Effector memory CD4-positive, alpha-beta T cell (primary cell): ENCODE measurements around the gene COL20A1.

Source experiments
- DNase-seq, 3 donors: peaks; one replicate each; pipeline ENCODE4 v3.0.0-alpha.2; 2020
- H3K27ac ChIP-seq: 2 replicates; pipeline ENCODE4 v1.7.0; 2013; ENCODE audit warnings: mild to moderate bottlenecking, low read length, moderate library complexity; ENCODE audit not compliant: insufficient read depth, poor library complexity, severe bottlenecking
- H3K27me3 ChIP-seq: replicated peaks from 2 replicates; pipeline ENCODE4 v1.7.0; 2013; ENCODE audit warnings: mild to moderate bottlenecking, low read length; ENCODE audit not compliant: insufficient read depth, control insufficient read depth, poor library complexity, severe bottlenecking
- H3K36me3 ChIP-seq: 2 replicates; pipeline ENCODE4 v1.7.0; 2013; ENCODE audit warnings: mild to moderate bottlenecking, low read length, moderate library complexity; ENCODE audit not compliant: control insufficient read depth, insufficient read depth
- H3K4me1 ChIP-seq: 2 replicates; pipeline ENCODE4 v1.7.0; 2013; ENCODE audit warnings: low read length, mild to moderate bottlenecking; ENCODE audit not compliant: control insufficient read depth, insufficient read depth, poor library complexity, severe bottlenecking
- H3K4me3 ChIP-seq: 2 replicates; pipeline ENCODE4 v1.7.0; 2013; ENCODE audit warnings: low read length, low read depth, mild to moderate bottlenecking; ENCODE audit not compliant: insufficient read depth, poor library complexity, severe bottlenecking
- H3K9me3 ChIP-seq: 2 replicates; pipeline ENCODE4 v1.7.0; 2013; ENCODE audit warnings: mild to moderate bottlenecking, low read length, moderate library complexity; ENCODE audit not compliant: control insufficient read depth

COL20A1 gene

GRCh38 chr20:63350196-63350595 lies 57.2 kb downstream of the COL20A1 start:
- no peak overlapping the region for H3K27ac ChIP-seq
- no peak for DNase-seq
- H3K4me3 ChIP-seq = no peak overlapping the region
- no peaks in the 10 kb centered on the region for H3K27me3 ChIP-seq
- no peaks in the 10 kb centered on the region for H3K9me3 ChIP-seq
- H3K4me1 ChIP-seq = no peaks in the 10 kb centered on the region
- H3K36me3 ChIP-seq = no peaks in the 10 kb centered on the region

- Histone ChIP-seq H3K9me3 (no peaks in the 10 kb centered on the region), H3K27me3 (no peaks in the 10 kb centered on the region)
Observed at GRCh38 chr20:63350597-63351325, 57.8 kb downstream of the COL20A1 start.

GRCh38 chr20:63351326-63351700 lies 58.3 kb downstream of the COL20A1 start:
- Histone ChIP-seq H3K36me3 (no peaks in the 10 kb centered on the region), H3K4me3 (no peak overlapping the region), H3K27me3 (no peaks in the 10 kb centered on the region), H3K9me3 (no peaks in the 10 kb centered on the region), H3K27ac (no peak overlapping the region), H3K4me1 (no peaks in the 10 kb centered on the region)
- no peak for DNase-seq

More at GRCh38 chr20:63350597-63351325, 57.8 kb downstream of the COL20A1 start:
- H3K27ac ChIP-seq = no peak overlapping the region
- no peaks in the 10 kb centered on the region for H3K4me1 ChIP-seq
- H3K4me3 ChIP-seq = no peak overlapping the region
- no peak for DNase-seq
- H3K36me3 ChIP-seq = no peaks in the 10 kb centered on the region

- Histone ChIP-seq H3K27ac (no peak overlapping the region), H3K27me3 (no peaks in the 10 kb centered on the region), H3K36me3 (no peaks in the 10 kb centered on the region), H3K4me1 (no peaks in the 10 kb centered on the region), H3K4me3 (no peak overlapping the region), H3K9me3 (no peaks in the 10 kb centered on the region)
- no peak for DNase-seq
Observed at GRCh38 chr20:63351811-63352591, 59.0 kb downstream of the COL20A1 start.

GRCh38 chr20:63352811-63353221 lies 59.8 kb downstream of the COL20A1 start:
- Histone ChIP-seq H3K27ac (no peak overlapping the region), H3K9me3 (no peaks in the 10 kb centered on the region), H3K4me1 (no peaks in the 10 kb centered on the region), H3K36me3 (no peaks in the 10 kb centered on the region), H3K4me3 (no peak overlapping the region), H3K27me3 (no peaks in the 10 kb centered on the region)
- DNase-seq = no peak

GRCh38 chr20:63354636-63355350 lies 61.8 kb downstream of the COL20A1 start:
- no peaks in the 10 kb centered on the region for H3K9me3 ChIP-seq
- no peaks in the 10 kb centered on the region for H3K4me1 ChIP-seq
- DNase-seq = no peak
- H3K36me3 ChIP-seq = no peaks in the 10 kb centered on the region
- H3K27me3 ChIP-seq = peaks cover under 1% of the 10 kb centered on the region
- no peak overlapping the region for H3K4me3 ChIP-seq
- no peak overlapping the region for H3K27ac ChIP-seq

GRCh38 chr20:63355781-63356295 lies 62.9 kb downstream of the COL20A1 start:
- DNase-seq = no peak
- no peak overlapping the region for H3K4me3 ChIP-seq
- H3K36me3 ChIP-seq = no peaks in the 10 kb centered on the region
- H3K9me3 ChIP-seq = no peaks in the 10 kb centered on the region
- H3K27me3 ChIP-seq = peaks cover 11% of the 10 kb centered on the region
- peaks cover 5% of the 10 kb centered on the region for H3K4me1 ChIP-seq
- H3K27ac ChIP-seq = no peak overlapping the region

GRCh38 chr20:63356511-63356910 lies 63.5 kb downstream of the COL20A1 start:
- no peak overlapping the region for H3K4me3 ChIP-seq
- no peak overlapping the region for H3K27ac ChIP-seq
- no peak for DNase-seq
- no peaks in the 10 kb centered on the region for H3K36me3 ChIP-seq
- peaks cover 12% of the 10 kb centered on the region for H3K27me3 ChIP-seq
- peaks cover 5% of the 10 kb centered on the region for H3K4me1 ChIP-seq
- no peaks in the 10 kb centered on the region for H3K9me3 ChIP-seq

GRCh38 chr20:63356931-63357879 lies 64.2 kb downstream of the COL20A1 start:
- no peaks in the 10 kb centered on the region for H3K36me3 ChIP-seq
- H3K27ac ChIP-seq = no peak overlapping the region

More at GRCh38 chr20:63356931-63357879, 64.2 kb downstream of the COL20A1 start:
- no peak for DNase-seq
- Histone ChIP-seq H3K27me3 (peaks cover 16% of the 10 kb centered on the region), H3K4me3 (no peak overlapping the region), H3K9me3 (no peaks in the 10 kb centered on the region), H3K4me1 (peaks cover 5% of the 10 kb centered on the region)
